ENCODE data around the gene KRT222.
A peak's percentile ranks its signal among the peaks of the same experiment; 100 is the strongest.

The KRT222 gene

GRCh38 chr17:40615068-40615840 is 49.7 kb downstream of the KRT222 start:
- peak; percentile 39 for DNase-seq (ENCODE audit: low read depth)

GRCh38 chr17:40614431-40615067 is 50.4 kb downstream of the KRT222 start:
- no peak for DNase-seq (ENCODE audit: low read depth)

DNA sequence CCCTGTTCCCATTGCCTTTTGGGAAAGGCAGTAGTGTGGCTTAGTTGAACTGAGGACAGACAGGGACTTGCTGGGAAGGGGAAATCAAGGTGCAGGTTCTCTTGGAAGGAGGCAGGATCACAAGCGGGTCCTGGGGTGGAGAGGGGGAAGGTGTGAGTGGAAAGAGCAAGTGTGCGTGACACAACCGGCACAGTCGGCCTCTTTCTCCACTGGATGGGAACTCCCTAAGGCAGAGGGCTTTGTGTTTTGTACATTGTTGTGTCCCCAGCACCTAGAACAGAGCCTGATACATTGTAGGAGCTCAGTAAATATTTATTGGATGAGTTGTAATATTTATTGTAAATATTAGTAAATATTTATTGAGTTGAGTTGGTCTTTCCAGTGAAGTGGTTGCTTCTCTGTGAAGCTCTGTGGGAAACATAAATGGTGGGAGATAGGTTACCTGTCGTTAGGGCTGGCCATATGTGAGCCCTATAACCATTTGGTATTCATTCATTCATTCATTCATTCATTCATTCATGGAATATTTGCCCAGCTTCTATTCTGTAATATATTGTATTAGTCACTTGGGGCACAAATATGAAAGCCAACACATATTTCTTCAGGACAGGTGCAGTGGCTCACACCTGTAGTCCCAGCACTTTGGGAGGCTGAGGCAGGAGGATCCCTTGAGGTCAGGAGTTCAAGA is 51.4 kb downstream of the KRT222 start:
- DNase-seq (ENCODE audit: low read depth), result no peak

GRCh38 chr17:40612599-40613244 is 52.3 kb downstream of the KRT222 start:
- DNase-seq (ENCODE audit: low read depth), result peak; percentile 85

GRCh38 chr17:40611840-40612474 is 53.0 kb downstream of the KRT222 start:
- no peak for DNase-seq (ENCODE audit: low read depth)

DNA sequence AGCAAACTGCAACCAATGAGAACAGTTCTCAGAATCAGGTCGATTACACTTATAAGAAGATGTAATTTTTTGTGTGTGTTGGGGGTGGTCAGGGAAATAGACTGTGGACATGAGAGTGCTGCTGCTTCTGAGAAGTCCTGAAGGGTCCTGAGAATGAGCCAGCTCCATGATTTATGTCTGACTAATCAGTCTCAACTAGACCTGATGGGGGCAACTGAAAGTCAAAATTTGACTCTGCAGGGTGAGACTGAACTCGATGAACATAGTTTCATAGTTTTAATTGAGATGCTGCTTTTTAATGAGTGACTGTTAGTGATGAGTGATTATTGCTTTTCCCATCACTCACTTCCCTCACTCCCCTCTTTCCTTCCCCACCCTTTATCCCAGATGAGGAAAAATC is 54.6 kb downstream of the KRT222 start:
- no peak for DNase-seq (ENCODE audit: low read depth)

GRCh38 chr17:40608061-40608581 is 56.9 kb downstream of the KRT222 start:
- no peak for DNase-seq (ENCODE audit: low read depth)

DNA sequence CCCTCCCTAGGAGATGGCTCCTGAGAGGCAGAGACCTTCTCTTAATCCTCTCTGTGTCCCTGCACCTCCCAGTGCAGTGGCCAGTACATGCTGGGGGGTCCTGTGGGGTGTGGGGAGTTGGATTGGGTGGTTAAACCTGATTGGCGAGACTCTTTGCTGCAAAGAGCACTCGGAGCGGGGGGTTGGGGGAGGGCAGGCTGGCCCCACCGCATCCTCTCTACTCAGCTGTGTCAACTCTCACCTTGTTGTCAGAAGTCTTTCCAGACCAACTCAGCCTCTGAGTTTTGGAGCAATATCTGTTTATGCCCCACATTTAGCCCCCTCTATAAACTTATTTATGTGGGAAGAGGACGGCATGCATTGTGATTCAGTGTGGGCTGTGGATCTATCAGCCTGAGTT is 57.3 kb downstream of the KRT222 start:
- no peak for DNase-seq (ENCODE audit: low read depth)

GRCh38 chr17:40606548-40607353 is 58.2 kb downstream of the KRT222 start:
- no peak for DNase-seq (ENCODE audit: low read depth)

GRCh38 chr17:40605306-40605705 is 59.7 kb downstream of the KRT222 start:
- peak; percentile 54 for DNase-seq (ENCODE audit: low read depth)
